ENCODE results near the gene CT45A6.
"Not testable (repeated sequence)": the region's sequence is repeated elsewhere in the genome, so short reads cannot be mapped to it uniquely, and the experiment has no call there.

DNA sequence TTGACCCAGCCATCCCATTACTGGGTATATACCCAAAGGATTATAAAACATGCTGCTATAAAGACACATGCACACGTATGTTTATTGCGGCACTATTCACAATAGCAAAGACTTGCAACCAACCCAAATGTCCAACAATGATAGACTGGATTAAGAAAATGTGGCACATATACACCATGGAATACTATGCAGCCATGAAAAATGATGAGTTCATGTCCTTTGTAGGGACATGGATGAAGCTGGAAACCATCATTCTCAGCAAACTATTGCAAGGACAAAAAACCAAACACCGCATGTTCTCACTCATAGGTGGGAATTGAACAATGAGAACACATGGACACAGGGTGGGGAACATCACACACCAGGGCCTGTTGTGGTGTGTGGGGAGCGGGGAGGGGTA, 57.8 kb downstream of the CT45A6 start:
- TF ChIP-seq, protein P1, sequence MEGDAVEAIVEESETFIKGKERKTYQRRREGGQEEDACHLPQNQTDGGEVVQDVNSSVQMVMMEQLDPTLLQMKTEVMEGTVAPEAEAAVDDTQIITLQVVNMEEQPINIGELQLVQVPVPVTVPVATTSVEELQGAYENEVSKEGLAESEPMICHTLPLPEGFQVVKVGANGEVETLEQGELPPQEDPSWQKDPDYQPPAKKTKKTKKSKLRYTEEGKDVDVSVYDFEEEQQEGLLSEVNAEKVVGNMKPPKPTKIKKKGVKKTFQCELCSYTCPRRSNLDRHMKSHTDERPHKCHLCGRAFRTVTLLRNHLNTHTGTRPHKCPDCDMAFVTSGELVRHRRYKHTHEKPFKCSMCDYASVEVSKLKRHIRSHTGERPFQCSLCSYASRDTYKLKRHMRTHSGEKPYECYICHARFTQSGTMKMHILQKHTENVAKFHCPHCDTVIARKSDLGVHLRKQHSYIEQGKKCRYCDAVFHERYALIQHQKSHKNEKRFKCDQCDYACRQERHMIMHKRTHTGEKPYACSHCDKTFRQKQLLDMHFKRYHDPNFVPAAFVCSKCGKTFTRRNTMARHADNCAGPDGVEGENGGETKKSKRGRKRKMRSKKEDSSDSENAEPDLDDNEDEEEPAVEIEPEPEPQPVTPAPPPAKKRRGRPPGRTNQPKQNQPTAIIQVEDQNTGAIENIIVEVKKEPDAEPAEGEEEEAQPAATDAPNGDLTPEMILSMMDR (IDR thresholded peaks at IDR 0.05; ENCODE audit: low read depth, low read length, poor library complexity, severe bottlenecking): not testable (repeated sequence)
- not testable (repeated sequence) for TF ChIP-seq EZH2phosphoT487 (IDR thresholded peaks at IDR 0.05; ENCODE audit: borderline replicate concordance, low read length)

Measured in DOHH2 (cell line).